ENCODE measurements around the gene TRMT10C.

TRMT10C gene

GRCh38 chr3:101573449-101574387 is 12.1 kb downstream of the TRMT10C start, which contains the start of gene PCNP:
Gene PCNP (plus strand): TSS chr3:101574180. CDS start chr3:101574216, 36 bp downstream.
- TF ChIP-seq CTCF (IDR thresholded peaks at IDR 0.05; ENCODE audit: low read depth, low read length, missing control alignments), result peak; percentile 78
- in situ Hi-C loops (cut with HindIII; ENCODE audit: low sequenced_read_pairs), result no loop called here

GRCh38 chr3:101574388-101575112 is 12.9 kb downstream of the TRMT10C start:
- no peak for TF ChIP-seq CTCF (IDR thresholded peaks at IDR 0.05; ENCODE audit: low read depth, low read length, missing control alignments)
- DNase-seq (ENCODE audit: low read depth), result peak; percentile 34
- peak overlapping the region; percentile 93 for H3K4me3 ChIP-seq (ENCODE audit: low read depth, low read length)
- in situ Hi-C loops (cut with HindIII; ENCODE audit: low sequenced_read_pairs), result no loop called here

More at GRCh38 chr3:101573449-101574387, 12.1 kb downstream of the TRMT10C start, which contains the start of gene PCNP:
- H3K4me3 ChIP-seq (ENCODE audit: low read depth, low read length), result peak within 1 kb of the TSS; percentile 93
- peak; percentile 98 for DNase-seq (ENCODE audit: low read depth)

- TF ChIP-seq CTCF (IDR thresholded peaks at IDR 0.05; ENCODE audit: low read depth, low read length, missing control alignments), result no peak
- H3K4me3 ChIP-seq (ENCODE audit: low read depth, low read length), result no peak overlapping the region
- DNase-seq (ENCODE audit: low read depth), result no peak
- in situ Hi-C loops (cut with HindIII; ENCODE audit: low sequenced_read_pairs), result no loop called here
Observed at GRCh38 chr3:101577286-101577685, 15.6 kb downstream of the TRMT10C start.

- DNase-seq (ENCODE audit: low read depth), result no peak
- TF ChIP-seq CTCF (IDR thresholded peaks at IDR 0.05; ENCODE audit: low read depth, low read length, missing control alignments), result no peak
- H3K4me3 ChIP-seq (ENCODE audit: low read depth, low read length), result no peak overlapping the region
- in situ Hi-C loops (cut with HindIII; ENCODE audit: low sequenced_read_pairs), result no loop called here
Observed at GRCh38 chr3:101588616-101589015, 26.9 kb downstream of the TRMT10C start.

GRCh38 chr3:101591071-101591470 is 29.4 kb downstream of the TRMT10C start:
- no peak for DNase-seq (ENCODE audit: low read depth)
- no peak overlapping the region for H3K4me3 ChIP-seq (ENCODE audit: low read depth, low read length)
- TF ChIP-seq CTCF (IDR thresholded peaks at IDR 0.05; ENCODE audit: low read depth, low read length, missing control alignments), result no peak
- in situ Hi-C loops (cut with HindIII; ENCODE audit: low sequenced_read_pairs), result loop anchor here (5.0 kb wide), 1 partner anchor 81 kb away; no protein-coding TSS in a partner anchor

GRCh38 chr3:101602731-101603130 is 41.1 kb downstream of the TRMT10C start:
- in situ Hi-C loops (cut with HindIII; ENCODE audit: low sequenced_read_pairs), result no loop called here
- no peak overlapping the region for H3K4me3 ChIP-seq (ENCODE audit: low read depth, low read length)
- TF ChIP-seq CTCF (IDR thresholded peaks at IDR 0.05; ENCODE audit: low read depth, low read length, missing control alignments), result no peak
- no peak for DNase-seq (ENCODE audit: low read depth)

All from astrocyte of the cerebellum (primary cell).